ENCODE results near the gene INO80.

DNA sequence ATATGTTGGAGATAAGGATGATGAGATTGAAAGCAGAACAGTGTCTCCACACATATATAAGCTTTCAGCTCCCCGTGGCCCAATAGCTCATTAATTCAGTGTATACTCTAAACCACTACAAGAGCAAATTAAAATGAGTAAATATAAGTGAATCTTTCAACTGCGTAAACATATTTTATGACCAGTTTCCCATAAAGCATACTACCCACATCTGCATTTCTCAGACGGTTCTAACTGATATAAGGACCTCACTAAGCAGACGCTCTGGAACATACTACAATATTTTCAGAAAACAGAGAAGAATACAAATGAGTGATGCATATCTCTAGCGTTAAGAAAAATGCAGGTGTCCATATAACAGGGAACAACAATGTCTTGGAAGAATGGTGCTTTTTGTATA, 73.2 kb downstream of the INO80 start:
- TF ChIP-seq CTCF (IDR thresholded peaks at IDR 0.05) (no peak), POLR2A (IDR thresholded peaks at IDR 0.05) (no peak)
